ENCODE results near the gene SRBD1. TPM values are rescaled to one million over a fixed set of nuclear protein-coding genes. Genes with fewer than 3 reads are reported as not detected.

SRBD1 gene
- total and polyA plus RNA-seq, 2 of the 8 experiments (the other 6 are each of a cell fraction or from before 2014, with no cell fraction given): 4.6 to 20.0 TPM

GRCh38 chr2:45542013-45542412 is 69.1 kb downstream of the SRBD1 start:
- Histone ChIP-seq H3K14ac (ENCODE audit: insufficient read length) (no peak overlapping the region), H4K91ac (replicated peaks; ENCODE audit: insufficient read length, low read length) (no peak overlapping the region)

More at GRCh38 chr2:45542013-45542412, 69.1 kb downstream of the SRBD1 start:
- H4K8ac ChIP-seq (ENCODE audit: extremely low read depth, insufficient read depth, low read length): no peak overlapping the region
- H3K4me2 ChIP-seq (ENCODE audit: insufficient read depth in 1 of 2, low read depth in 2 of 2, low read length in 2 of 2): no peak overlapping the region
- no peaks in the 10 kb centered on the region for H3K79me2 ChIP-seq (ENCODE audit: control insufficient read depth in 1 of 2, insufficient read depth in 2 of 2, low read length in 2 of 2)
- H3K4ac ChIP-seq (replicated peaks; ENCODE audit: insufficient read length, low read depth, low read length): no peak overlapping the region
- FAIRE-seq: no peak
- no peak overlapping the region for H3K18ac ChIP-seq (ENCODE audit: extremely low read depth, low read length)
- no peak overlapping the region for H3K23ac ChIP-seq (ENCODE audit: insufficient read length)
- no peak overlapping the region for H2BK120ac ChIP-seq (replicated peaks; ENCODE audit: low read depth, low read length)
- no peaks in the 10 kb centered on the region for H3K4me1 ChIP-seq (replicated peaks in 1 of 4; ENCODE audit: control insufficient read depth in 3 of 4, insufficient read depth in 4 of 4, low read length in 3 of 4)
- POLR2A ChIA-PET (ENCODE audit: partially characterized antibody): no interaction called here
- no peaks in the 10 kb centered on the region for H3K23me2 ChIP-seq (ENCODE audit: low read depth, low read length)
- 87% methylated on average over 6 of the region's 6 CpGs; no CpG with 5 or more reads in 1 of the 2 experiments for WGBS, 2 experiments (ENCODE audit: extremely low coverage in 1 of 2, insufficient coverage in 1 of 2, insufficient read length in 1 of 2, insufficient replicate concordance in 2 of 2, low coverage in 1 of 2, low lambda C conversion rate in 2 of 2, missing lambda C conversion rate in 1 of 2)
- no peaks in the 10 kb centered on the region for H3K27me3 ChIP-seq (replicated peaks in 1 of 4; ENCODE audit: control insufficient read depth in 3 of 4, extremely low read depth in 1 of 4, insufficient read depth in 3 of 4, low read length in 3 of 4)
- no peak overlapping the region for H3K4me3 ChIP-seq (ENCODE audit: extremely low read depth in 1 of 4, insufficient read depth in 2 of 4, low read depth in 3 of 4, low read length in 4 of 4)
- no peak overlapping the region for H2AK5ac ChIP-seq (ENCODE audit: low read depth, low read length)
- no peaks in the 10 kb centered on the region for H3K9me3 ChIP-seq (ENCODE audit: insufficient read depth in 2 of 2, low read depth in 1 of 2, low read length in 1 of 2)
- no peak overlapping the region for H2BK12ac ChIP-seq (ENCODE audit: low read depth, low read length)
- peaks cover 0 to 2% of the 10 kb centered on the region in 2 experiments for H4K20me1 ChIP-seq (replicated peaks in 1 of 2; ENCODE audit: control insufficient read depth in 1 of 2, insufficient read depth in 2 of 2, low read length in 2 of 2)
- no peak for TF ChIP-seq SRF (IDR thresholded peaks at IDR 0.05; ENCODE audit: low read depth, low read length)
- TF ChIP-seq POLR2AphosphoS5 (IDR thresholded peaks at IDR 0.05; ENCODE audit: low read depth, low read length): no peak; the same call in 1 of the 2 replicates
- H2BK5ac ChIP-seq (ENCODE audit: low read depth, low read length): no peak overlapping the region; the same call in 1 of the 2 replicates
- no peak overlapping the region for H2BK20ac ChIP-seq (ENCODE audit: low read length)
- H3K79me1 ChIP-seq (ENCODE audit: low read depth, low read length): no peaks in the 10 kb centered on the region
- DNase-seq (ENCODE audit: low read depth in 1 of 2, low spot score in 2 of 2): no peak
- no peak overlapping the region; the same call in 1 of the 2 replicates for H3K27ac ChIP-seq (ENCODE audit: low read depth, low read length)
- H3K9ac ChIP-seq (replicated peaks in 1 of 4; ENCODE audit: extremely low read depth in 1 of 4, low read depth in 3 of 4, low read length in 3 of 4): no peak overlapping the region
- H2AFZ ChIP-seq (ENCODE audit: low read length): no peak overlapping the region
- no peak overlapping the region for H2BK15ac ChIP-seq (ENCODE audit: low read length)
- H3K36me3 ChIP-seq (ENCODE audit: control insufficient read depth in 2 of 4, insufficient read depth in 4 of 4, low read length in 3 of 4): peaks cover 0 to 35% (median 9%) of the 10 kb centered on the region in 4 experiments; a peak in 2 of 8 replicates
- no peak overlapping the region for H4K5ac ChIP-seq (ENCODE audit: insufficient read length, low read depth, low read length)
- CTCF ChIA-PET (ENCODE audit: partially characterized antibody): interaction anchor here (0.6 kb wide), 1 partner anchor 161 kb away, joined by 3 read pairs; no protein-coding TSS in a partner anchor
- no peak overlapping the region for H3K56ac ChIP-seq (replicated peaks; ENCODE audit: insufficient read length, low read depth, low read length)

Measured in H1 (cell line).